Activated CD8-positive, alpha-beta T cell treated with anti-CD3 and anti-CD28 coated beads for 36 hours (primary cell): ENCODE measurements around the gene OR4F17. TPM values are rescaled to one million over a fixed set of nuclear protein-coding genes. Genes with fewer than 3 reads are reported as not detected.
"Not testable (repeated sequence)": the region's sequence is repeated elsewhere in the genome, so short reads cannot be mapped to it uniquely, and the experiment has no call there.

Source experiments
- ATAC-seq: fragments of 200-7000 bp; cut with Tn5 transposase; one replicate; pipeline ENCODE4 v1.10.0; 2021; ENCODE audit warnings: mild to moderate bottlenecking, moderate library complexity
- CTCF ChIA-PET: fragments of 350-600 bp; sonication (Branson Sonifier 250); formaldehyde crosslinking; loops from one replicate; lab custom pipeline; 2021; ENCODE audit warnings: antibody characterized with exemption; lab: Charles Lee
- POLR2A ChIA-PET: fragments of 350-600 bp; sonication (Branson Sonifier 250); formaldehyde crosslinking; loops from one replicate; lab custom pipeline; 2021; ENCODE audit warnings: antibody characterized with exemption; lab: Charles Lee
- DNase-seq: peaks from one replicate; pipeline ENCODE4 v3.0.0-alpha.2; 2020
- H3K27ac Mint-ChIP-seq: one replicate; pipeline ENCODE4 v1.8.0; 2021; ENCODE audit warnings: mild to moderate bottlenecking, mixed read lengths
- H3K27me3 Mint-ChIP-seq: one replicate; pipeline ENCODE4 v1.8.0; 2021; ENCODE audit warnings: mixed read lengths
- H3K36me3 Mint-ChIP-seq: one replicate; pipeline ENCODE4 v1.8.0; 2021; ENCODE audit warnings: low read depth, mixed read lengths
- H3K4me1 Mint-ChIP-seq: one replicate; pipeline ENCODE4 v1.8.0; 2021; ENCODE audit warnings: low read depth, mixed read lengths
- H3K4me3 Mint-ChIP-seq: one replicate; pipeline ENCODE4 v1.8.0; 2021; ENCODE audit warnings: mild to moderate bottlenecking, moderate library complexity, mixed read lengths
- H3K9me3 Mint-ChIP-seq: one replicate; pipeline ENCODE4 v1.8.0; 2021; ENCODE audit warnings: mixed read lengths
- intact Hi-C: fragments of 100-400 bp; cut with micrococcal nuclease; formaldehyde crosslinking; loops from one replicate; pipeline ENCODE4 v1.10.0; 2022
- total RNA-seq, 2 experiments: library from RNA; stranded (reverse); gene quantifications; one replicate each; pipeline ENCODE4 v1.2.3, GENCODE V29; 2021

The OR4F17 gene, protein sequence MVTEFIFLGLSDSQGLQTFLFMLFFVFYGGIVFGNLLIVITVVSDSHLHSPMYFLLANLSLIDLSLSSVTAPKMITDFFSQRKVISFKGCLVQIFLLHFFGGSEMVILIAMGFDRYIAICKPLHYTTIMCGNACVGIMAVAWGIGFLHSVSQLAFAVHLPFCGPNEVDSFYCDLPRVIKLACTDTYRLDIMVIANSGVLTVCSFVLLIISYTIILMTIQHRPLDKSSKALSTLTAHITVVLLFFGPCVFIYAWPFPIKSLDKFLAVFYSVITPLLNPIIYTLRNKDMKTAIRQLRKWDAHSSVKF
- not detected for total RNA-seq

DNA sequence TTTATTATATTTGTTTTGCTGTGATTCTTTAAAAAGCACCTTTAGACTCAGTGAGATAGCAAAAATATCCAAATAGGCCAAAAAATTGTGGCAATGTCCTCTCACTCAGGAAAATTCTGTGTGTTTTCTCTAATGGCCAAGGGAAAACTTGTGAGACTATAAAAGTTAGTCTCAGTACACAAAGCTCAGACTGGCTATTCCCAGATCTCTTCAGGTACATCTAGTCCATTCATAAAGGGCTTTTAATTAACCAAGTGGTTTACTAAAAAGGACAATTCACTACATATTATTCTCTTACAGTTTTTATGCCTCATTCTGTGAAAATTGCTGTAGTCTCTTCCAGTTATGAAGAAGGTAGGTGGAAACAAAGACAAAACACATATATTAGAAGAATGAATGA, at the start of gene OR4F17:
Gene OR4F17 (plus strand): TSS at position 301 of the 400 bp plus-strand sequence. CDS start 3,575 bp downstream, outside the sequence.
- POLR2A ChIA-PET, ATAC-seq, H3K4me1 Mint-ChIP-seq, H3K9me3 Mint-ChIP-seq, intact Hi-C loops, CTCF ChIA-PET, H3K27ac Mint-ChIP-seq, H3K36me3 Mint-ChIP-seq, H3K4me3 Mint-ChIP-seq, DNase-seq, H3K27me3 Mint-ChIP-seq: not testable (repeated sequence)

DNA sequence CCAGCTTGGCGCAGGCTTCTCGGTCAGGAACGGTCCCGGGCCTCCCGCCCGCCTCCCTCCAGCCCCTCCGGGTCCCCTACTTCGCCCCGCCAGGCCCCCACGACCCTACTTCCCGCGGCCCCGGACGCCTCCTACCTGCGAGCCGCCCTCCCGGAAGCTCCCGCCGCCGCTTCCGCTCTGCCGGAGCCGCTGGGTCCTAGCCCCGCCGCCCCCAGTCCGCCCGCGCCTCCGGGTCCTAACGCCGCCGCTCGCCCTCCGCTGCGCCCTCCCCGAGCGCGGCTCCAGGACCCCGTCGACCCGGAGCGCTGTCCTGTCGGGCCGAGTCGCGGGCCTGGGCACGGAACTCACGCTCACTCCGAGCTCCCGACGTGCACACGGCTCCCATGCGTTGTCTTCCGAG, 36.1 kb upstream of the OR4F17 start:
- CTCF ChIA-PET: not testable (repeated sequence)

DNA sequence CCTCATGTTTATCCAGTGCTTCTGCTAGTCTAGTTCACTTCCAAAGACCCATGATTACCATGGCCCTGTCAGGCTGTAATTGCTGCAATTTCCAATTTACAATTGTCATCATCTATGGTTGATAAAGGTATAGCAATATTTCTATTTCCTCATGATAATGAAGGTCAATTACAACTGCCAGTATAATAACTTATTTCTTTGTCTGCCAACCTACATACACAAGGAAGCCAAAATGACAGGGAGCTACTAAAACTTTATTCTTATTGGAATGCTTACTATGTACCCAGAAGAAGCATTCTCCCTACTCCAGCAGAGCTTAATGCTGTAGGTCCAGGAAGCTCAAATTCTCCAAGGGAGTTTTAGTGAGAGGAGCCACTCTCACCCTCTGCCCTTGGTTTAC, 24.0 kb upstream of the OR4F17 start:
- H3K27ac Mint-ChIP-seq, H3K9me3 Mint-ChIP-seq, DNase-seq, CTCF ChIA-PET, H3K4me1 Mint-ChIP-seq, ATAC-seq, intact Hi-C loops, H3K27me3 Mint-ChIP-seq, H3K36me3 Mint-ChIP-seq, POLR2A ChIA-PET, H3K4me3 Mint-ChIP-seq: not testable (repeated sequence)

More for the DNA sequence above, 36.1 kb upstream of the OR4F17 start:
- H3K4me3 Mint-ChIP-seq, H3K9me3 Mint-ChIP-seq, H3K27ac Mint-ChIP-seq, ATAC-seq, POLR2A ChIA-PET, H3K27me3 Mint-ChIP-seq, intact Hi-C loops, H3K4me1 Mint-ChIP-seq, H3K36me3 Mint-ChIP-seq: not testable (repeated sequence)
- DNase-seq: peak; percentile 54

DNA sequence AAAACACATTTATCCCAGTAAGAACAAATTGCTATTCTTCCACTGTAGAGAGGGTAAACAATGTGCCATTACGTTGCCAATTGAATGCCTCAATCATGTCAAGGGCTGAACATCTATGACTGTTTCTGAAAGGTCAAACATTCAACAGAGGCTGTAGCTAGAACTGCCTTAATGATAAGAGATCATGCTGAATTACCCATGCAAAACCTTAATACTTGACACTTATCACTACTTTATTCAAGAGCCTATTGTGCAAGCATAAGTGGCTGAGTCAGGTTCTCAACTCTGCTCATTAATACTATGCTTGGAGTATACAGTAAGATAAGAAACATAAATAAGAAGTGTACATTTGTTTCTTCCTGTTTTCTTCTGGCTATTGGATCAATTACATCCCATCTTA, 23.3 kb upstream of the OR4F17 start:
- DNase-seq, H3K4me3 Mint-ChIP-seq, H3K36me3 Mint-ChIP-seq, H3K9me3 Mint-ChIP-seq, ATAC-seq, H3K27ac Mint-ChIP-seq, H3K27me3 Mint-ChIP-seq, H3K4me1 Mint-ChIP-seq, CTCF ChIA-PET, POLR2A ChIA-PET, intact Hi-C loops: not testable (repeated sequence)

DNA sequence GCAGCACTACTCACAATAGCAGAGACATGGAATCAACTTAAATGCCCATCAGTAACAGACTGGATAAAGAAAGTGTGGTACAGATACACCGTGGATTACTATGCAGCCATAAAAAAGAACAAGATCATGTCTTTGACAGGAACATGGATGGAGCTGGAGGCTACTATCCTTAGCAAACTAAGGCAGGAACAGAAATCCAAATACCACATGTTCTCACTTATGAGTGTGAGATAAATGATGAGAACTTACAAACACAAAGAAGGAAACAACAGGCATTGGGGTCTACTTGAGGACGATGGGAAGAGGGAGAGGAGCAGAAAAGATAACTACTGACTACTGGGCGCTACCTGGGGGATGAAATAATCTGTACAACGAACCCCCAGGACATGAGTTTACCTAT, 16.2 kb upstream of the OR4F17 start:
- POLR2A ChIA-PET, DNase-seq, ATAC-seq, H3K4me3 Mint-ChIP-seq, intact Hi-C loops, H3K27ac Mint-ChIP-seq, H3K4me1 Mint-ChIP-seq, H3K36me3 Mint-ChIP-seq, H3K9me3 Mint-ChIP-seq, CTCF ChIA-PET: not testable (repeated sequence)
- H3K27me3 Mint-ChIP-seq: peaks cover 10% of the 10 kb centered on the region

DNA sequence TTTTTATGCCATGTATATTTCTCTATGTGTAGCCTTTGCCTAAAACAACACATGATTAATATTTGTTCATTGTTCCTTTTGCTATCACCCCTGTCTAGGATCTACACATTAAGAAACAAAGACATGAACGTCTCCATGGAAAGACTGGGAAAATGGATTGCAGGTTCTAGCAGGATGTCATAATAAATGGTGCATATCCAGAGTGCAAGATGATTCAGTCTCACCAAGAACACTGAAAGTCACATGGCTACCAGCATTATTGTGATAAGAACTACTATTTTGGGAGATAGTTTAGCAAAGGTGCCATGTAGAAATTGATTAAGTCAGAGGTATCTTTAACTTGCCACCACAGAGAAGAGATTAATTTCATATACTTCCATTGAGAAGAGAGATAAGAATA, 12.1 kb upstream of the OR4F17 start:
- H3K4me3 Mint-ChIP-seq, H3K27me3 Mint-ChIP-seq, intact Hi-C loops, H3K27ac Mint-ChIP-seq, H3K36me3 Mint-ChIP-seq, DNase-seq, H3K9me3 Mint-ChIP-seq, ATAC-seq, POLR2A ChIA-PET, H3K4me1 Mint-ChIP-seq, CTCF ChIA-PET: not testable (repeated sequence)

DNA sequence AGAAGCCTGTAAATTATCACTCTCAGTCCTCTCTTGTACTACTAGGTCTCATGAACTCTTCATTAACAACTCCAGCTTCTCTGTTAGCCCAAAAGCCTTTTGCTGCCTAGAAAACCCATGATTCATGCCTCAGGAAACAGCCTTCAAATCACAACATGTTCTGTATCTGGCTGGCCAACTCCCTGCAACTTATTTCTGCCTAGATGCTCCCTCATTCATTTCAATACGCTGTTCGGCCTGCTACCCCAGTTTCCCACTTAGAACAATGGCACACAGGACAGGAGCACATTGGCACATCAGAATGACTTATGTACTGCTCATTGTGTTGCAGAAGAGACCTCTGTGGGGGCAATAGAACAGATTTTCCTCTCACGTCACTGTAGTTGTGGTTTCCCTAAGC, 9.3 kb upstream of the OR4F17 start:
- intact Hi-C loops, ATAC-seq: not testable (repeated sequence)

DNA sequence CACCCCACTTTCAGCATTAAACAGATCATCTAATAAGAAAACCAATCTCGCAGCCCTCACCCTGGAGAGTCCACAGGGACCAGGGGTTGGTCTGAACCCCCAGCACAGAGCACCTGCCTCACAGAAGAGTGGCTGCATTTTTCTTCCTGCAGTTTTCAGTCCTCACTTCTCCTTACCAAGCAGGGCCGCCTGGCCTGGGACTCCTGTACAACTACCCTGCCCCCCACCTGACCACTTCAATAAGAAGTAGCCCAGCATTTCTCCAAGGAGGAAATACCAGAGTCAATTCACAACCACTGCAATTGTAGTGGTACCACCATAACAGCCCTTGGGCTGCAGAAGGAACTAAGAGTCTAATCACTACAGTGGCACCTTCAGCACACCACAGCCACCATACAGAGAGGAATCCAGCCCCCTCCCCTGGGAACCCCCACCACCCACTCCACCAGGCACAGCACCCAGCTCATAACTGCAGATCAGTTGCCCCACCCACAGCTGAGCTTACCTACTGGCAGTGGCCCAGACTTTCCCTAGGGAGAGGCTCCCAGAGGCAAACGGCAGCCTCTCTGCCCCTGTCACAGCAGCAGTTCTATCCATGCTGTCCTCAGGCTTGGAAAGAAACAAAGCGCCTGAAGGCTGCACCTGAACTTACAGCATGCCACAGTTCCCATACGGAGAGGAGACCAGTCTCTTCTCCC, 13.7 kb downstream of the OR4F17 start:
- H3K27me3 Mint-ChIP-seq, H3K36me3 Mint-ChIP-seq, POLR2A ChIA-PET, ATAC-seq, H3K4me3 Mint-ChIP-seq, DNase-seq, H3K27ac Mint-ChIP-seq, intact Hi-C loops, H3K4me1 Mint-ChIP-seq, H3K9me3 Mint-ChIP-seq, CTCF ChIA-PET: not testable (repeated sequence)

More for the DNA sequence above, 9.3 kb upstream of the OR4F17 start:
- H3K9me3 Mint-ChIP-seq, H3K4me1 Mint-ChIP-seq, H3K4me3 Mint-ChIP-seq, POLR2A ChIA-PET, H3K27me3 Mint-ChIP-seq, CTCF ChIA-PET, H3K36me3 Mint-ChIP-seq, DNase-seq, H3K27ac Mint-ChIP-seq: not testable (repeated sequence)

Other genes with a start within 250 kb of the OR4F17 start
- gene PLPP2, start 184.3 kb downstream of the OR4F17 start, total RNA-seq: under 1 TPM in 1 of 2 experiments, not detected in 1; 0.36 TPM
- 10 to 100 TPM; 20.0 to 20.4 TPM for gene MIER2, start 237.7 kb downstream of the OR4F17 start, total RNA-seq